GM12878 (cell line): ENCODE measurements around the gene GPN2. TPM values are rescaled to one million over a fixed set of nuclear protein-coding genes. Genes with fewer than 3 reads are reported as not detected.
A peak's percentile ranks its signal among the peaks of the same experiment; 100 is the strongest.

ENCODE experiments used
- ATAC-seq: fragments of 200-7000 bp; cut with Tn5 transposase; 3 replicates; pipeline ENCODE4 v1.9.1; 2020; ENCODE audit warnings: mild to moderate bottlenecking, moderate library complexity
- BruUV-seq: library from RNA; stranded (reverse); fragments of 400-500 nt; replicated peaks from 2 replicates; lab custom pipeline; 2021; lab: Mats Ljungman, UMichigan
- CTCF ChIA-PET: fragments of 300-600 bp; sonication (Branson Sonifier 250); formaldehyde crosslinking; extraction: SDS; loops from one replicate; lab custom pipeline; 2021; ENCODE audit warnings: inconsistent platforms; lab: Yijun Ruan, JAX
- POLR2A ChIA-PET: fragments of 350-600 bp; formaldehyde crosslinking; extraction: SDS; loops from one replicate; lab custom pipeline; 2021; ENCODE audit warnings: inconsistent platforms; lab: Charles Lee
- RAD21 ChIA-PET: fragments of 300-600 bp; sonication (Branson Sonifier 250); formaldehyde crosslinking; loops from one replicate; lab custom pipeline; 2023; ENCODE audit warnings: antibody characterized with exemption; ENCODE audit not compliant: unreplicated experiment; lab: Charles Lee
- SMC1A ChIA-PET: fragments of 300-600 bp; sonication (Branson Sonifier 250); formaldehyde crosslinking; loops from one replicate; lab custom pipeline; 2023; ENCODE audit not compliant: unreplicated experiment, uncharacterized antibody; lab: Charles Lee
- DNase-seq: peaks from one replicate; pipeline ENCODE4 v3.0.0-alpha.2; 2011; ENCODE audit warnings: low read depth, low spot score
- FAIRE-seq: peaks from 3 replicates; lab custom pipeline; 2011; peaks lifted over from hg19 to GRCh38; lab: Jason Lieb, UNC
- H2AFZ ChIP-seq: 2 replicates; pipeline ENCODE4 v1.6.0; 2011; ENCODE audit warnings: low read depth, low read length, control low read depth; ENCODE audit not compliant: control insufficient read depth
- H3K27ac ChIP-seq: 2 replicates; pipeline ENCODE4 v1.5.1; 2011; ENCODE audit warnings: control low read depth; ENCODE audit not compliant: control insufficient read depth, insufficient read depth
- H3K27me3 ChIP-seq, 2 experiments: replicated peaks in 1 of 2; 2 replicates each; pipeline versions ENCODE4 v1.6.0 to v1.6.1; 2011; ENCODE audit warnings: low read length in 1 of 2; ENCODE audit not compliant: control insufficient read depth in 2 of 2, insufficient read depth in 2 of 2
- H3K36me3 ChIP-seq, 2 experiments: 2 replicates each; pipeline ENCODE4 v1.5.1; 2011; ENCODE audit warnings: low read length in 1 of 2; ENCODE audit not compliant: control insufficient read depth in 2 of 2, insufficient read depth in 2 of 2
- H3K4me1 ChIP-seq: 2 replicates; pipeline ENCODE4 v1.6.1; 2011; ENCODE audit warnings: mild to moderate bottlenecking, low read length, moderate library complexity, mixed read lengths; ENCODE audit not compliant: control insufficient read depth, insufficient read depth
- H3K4me2 ChIP-seq: 2 replicates; pipeline ENCODE4 v1.6.0; 2011; ENCODE audit warnings: control low read depth; ENCODE audit not compliant: control insufficient read depth, insufficient read depth
- H3K4me3 ChIP-seq: fragments of 200-600 bp; sonication (generic); 2 replicates; pipeline ENCODE4 v1.5.1; 2016
- H3K79me2 ChIP-seq: 2 replicates; pipeline ENCODE4 v1.6.0; 2011; ENCODE audit warnings: low read length; ENCODE audit not compliant: control insufficient read depth, insufficient read depth
- H3K9ac ChIP-seq: 2 replicates; pipeline ENCODE4 v1.8.0; 2011; ENCODE audit warnings: low read length, control low read depth, mixed read lengths; ENCODE audit not compliant: control insufficient read depth, insufficient read depth
- H3K9me3 ChIP-seq: replicated peaks from 3 replicates; pipeline ENCODE4 v1.5.1; 2011; ENCODE audit warnings: mild to moderate bottlenecking, low read length; ENCODE audit not compliant: control insufficient read depth, insufficient read depth
- H4K20me1 ChIP-seq: 2 replicates; pipeline ENCODE4 v1.6.0; 2011; ENCODE audit not compliant: control insufficient read depth, insufficient read depth
- BCLAF1 ChIP-seq: fragments of 450-650 bp; IDR thresholded peaks from 2 replicates; pipeline ENCODE4 v1.6.1; 2017; ENCODE audit warnings: antibody characterized with exemption, mild to moderate bottlenecking, moderate library complexity
- CHD1 ChIP-seq: IDR thresholded peaks from 2 replicates; pipeline ENCODE4 v1.6.1; 2012; ENCODE audit warnings: low read depth, low read length, improper control_type of control experiment
- E2F4 ChIP-seq: IDR thresholded peaks from 2 replicates; pipeline ENCODE4 v1.6.1; 2012; ENCODE audit warnings: low read depth, low read length, improper control_type of control experiment
- EED ChIP-seq: sonication (generic); IDR thresholded peaks from 2 replicates; pipeline ENCODE4 v1.6.1; 2016; ENCODE audit warnings: antibody characterized with exemption, low read depth
- IRF4 ChIP-seq: IDR thresholded peaks from 2 replicates; pipeline ENCODE4 v1.6.1; 2011; ENCODE audit warnings: low read depth, low read length
- KAT2A ChIP-seq: conservative IDR thresholded peaks from 2 replicates; pipeline ENCODE4 v1.6.1; 2011; ENCODE audit warnings: low read depth, low read length; ENCODE audit not compliant: control insufficient read depth
- KLF5 ChIP-seq: fragments of 450-650 bp; IDR thresholded peaks from 2 replicates; pipeline ENCODE4 v1.6.1; 2014; ENCODE audit warnings: mild to moderate bottlenecking; ENCODE audit not compliant: partially characterized antibody
- POLR2AphosphoS2 ChIP-seq: IDR thresholded peaks from 2 replicates; pipeline ENCODE4 v1.6.1; 2011; ENCODE audit warnings: low read depth, mild to moderate bottlenecking, low read length, improper control_type of control experiment, moderate library complexity
- POU2F2 ChIP-seq: IDR thresholded peaks from 3 replicates; pipeline ENCODE4 v1.6.1; 2011; ENCODE audit warnings: low read depth, mild to moderate bottlenecking, low read length, borderline replicate concordance
- SRF ChIP-seq, 2 experiments: IDR thresholded peaks; 2 replicates each; pipeline ENCODE4 v1.6.1; 2011; ENCODE audit warnings: low read depth in 2 of 2, low read length in 2 of 2, mild to moderate bottlenecking in 1 of 2, moderate library complexity in 1 of 2
- ZBTB33 ChIP-seq: fragments of 450-650 bp; IDR thresholded peaks from 2 replicates; pipeline ENCODE4 v1.6.1; 2017; ENCODE audit warnings: mild to moderate bottlenecking
- ZNF207 ChIP-seq: fragments of 450-650 bp; IDR thresholded peaks from 2 replicates; pipeline ENCODE4 v1.6.1; 2014; ENCODE audit warnings: antibody characterized with exemption, mild to moderate bottlenecking, borderline replicate concordance
- WGBS: methylation state at CpG from one replicate; pipeline ENCODE4 v1.1.6; 2016; ENCODE audit warnings: low lambda C conversion rate; ENCODE audit not compliant: insufficient replicate concordance, insufficient coverage; ENCODE audit errors: missing lambda C conversion rate; 5-methylcytosine and 5-hydroxymethylcytosine counted together
- in situ Hi-C: fragments of 300-500 bp; cut with MboI; formaldehyde crosslinking; loops from 9 replicates; pipeline ENCODE4 v1.14.3; 2018; ENCODE audit warnings: mixed read lengths
- intact Hi-C: fragments of 100-400 bp; cut with micrococcal nuclease; formaldehyde crosslinking; loops from one replicate; pipeline ENCODE4 v1.14.2; 2022; ENCODE audit not compliant: unreplicated experiment
- polyA plus RNA-seq, 11 experiments: library from polyadenylated mRNA; depleted of rRNA in 4 of 11; unstranded in 6 of 11; stranded (reverse) in 5 of 11; fragments of >200 nt; fragmentation: Nextera tagmentation in 4 of 11; fragmentation: Illumina TruSeq in 1 of 11; extraction: Ambion mirVana in 4 of 11; extraction: Trizol in 1 of 11; gene quantifications; 1 replicate in 1 of 11; 2 replicates in 10 of 11; pipeline versions ENCODE4 v1.2.1 to v1.2.3, GENCODE V29; 2011 to 2016; ENCODE audit warnings: inconsistent platforms in 2 of 11, missing spikeins in 2 of 11, low read depth in 1 of 11
- total RNA-seq, 4 experiments: library from RNA; depleted of rRNA in 3 of 4; stranded (reverse); fragments of >200 nt in 3 of 4; fragmentation: Illumina TruSeq in 1 of 4; extraction: Trizol in 1 of 4; gene quantifications; 2 replicates each; pipeline versions ENCODE4 v1.2.1 to v1.2.3, GENCODE V29; 2013 to 2021
- TF ChIP-seq, protein P1 (sequence below): fragments of 450-650 bp; formaldehyde crosslinking; IDR thresholded peaks from 2 replicates; pipeline ENCODE4 v1.5.0; 2022; ENCODE audit warnings: mild to moderate bottlenecking, missing genetic modification characterization

GPN2 gene
- total and polyA plus RNA-seq, 10 of the 15 experiments (the other 5 are each of a cell fraction or from before 2014, with no cell fraction given): 8.3 to 61.4 (median 23.3) TPM

GRCh38 chr1:26882696-26883463 lies 7.2 kb downstream of the GPN2 start:
- no peak for FAIRE-seq
- Histone ChIP-seq H3K9ac (no peak overlapping the region), H2AFZ (no peak overlapping the region), H3K27ac (no peak overlapping the region), H3K9me3 (no peaks in the 10 kb centered on the region), H3K36me3 (peaks cover 17 to 35% of the 10 kb centered on the region in 2 experiments), H3K27me3 (no peaks in the 10 kb centered on the region), H3K79me2 (peaks cover 2% of the 10 kb centered on the region; the same call in 1 of the 2 replicates), H3K4me2 (no peak overlapping the region), H4K20me1 (no peaks in the 10 kb centered on the region), H3K4me3 (no peak overlapping the region), H3K4me1 (no peaks in the 10 kb centered on the region)
- POLR2A ChIA-PET: interaction anchor here (0.5 to 0.6 kb wide), 2 partner anchors 173 to 1282 kb away, joined by 3 to 6 read pairs; no protein-coding TSS in a partner anchor
- in situ Hi-C loops (no loop called here), intact Hi-C loops (no loop called here)
- BruUV-seq: TSS peak; percentile 38
- SMC1A ChIA-PET: interaction anchor here (0.9 to 2.7 kb wide), 3 partner anchors 17 to 281 kb away, joined by 4 to 10 read pairs (median 4); no protein-coding TSS in a partner anchor
- 88% methylated on average over 5 of the region's 5 CpGs for WGBS
- RAD21 ChIA-PET: interaction anchor here (1.4 kb wide), 1 partner anchor 92 kb away, joined by 7 read pairs; no protein-coding TSS in a partner anchor
- CTCF ChIA-PET: interaction anchor here (1.0 to 3.3 kb wide), 5 partner anchors 24 to 284 kb away, joined by 3 to 27 read pairs (median 4); no protein-coding TSS in a partner anchor
- DNase-seq: no peak
- no peak for ATAC-seq
- TF ChIP-seq IRF4 (no peak), SRF (IDR thresholded peaks at IDR 0.05; ENCODE audit: low read depth in 2 of 2, low read length in 2 of 2) (no peak), KAT2A (no peak), ZBTB33 (no peak), POLR2AphosphoS2 (no peak), POU2F2 (no peak), BCLAF1 (no peak), E2F4 (no peak), EED (no peak), CHD1 (no peak), KLF5 (no peak), ZNF207 (no peak)
- TF ChIP-seq, protein P1, sequence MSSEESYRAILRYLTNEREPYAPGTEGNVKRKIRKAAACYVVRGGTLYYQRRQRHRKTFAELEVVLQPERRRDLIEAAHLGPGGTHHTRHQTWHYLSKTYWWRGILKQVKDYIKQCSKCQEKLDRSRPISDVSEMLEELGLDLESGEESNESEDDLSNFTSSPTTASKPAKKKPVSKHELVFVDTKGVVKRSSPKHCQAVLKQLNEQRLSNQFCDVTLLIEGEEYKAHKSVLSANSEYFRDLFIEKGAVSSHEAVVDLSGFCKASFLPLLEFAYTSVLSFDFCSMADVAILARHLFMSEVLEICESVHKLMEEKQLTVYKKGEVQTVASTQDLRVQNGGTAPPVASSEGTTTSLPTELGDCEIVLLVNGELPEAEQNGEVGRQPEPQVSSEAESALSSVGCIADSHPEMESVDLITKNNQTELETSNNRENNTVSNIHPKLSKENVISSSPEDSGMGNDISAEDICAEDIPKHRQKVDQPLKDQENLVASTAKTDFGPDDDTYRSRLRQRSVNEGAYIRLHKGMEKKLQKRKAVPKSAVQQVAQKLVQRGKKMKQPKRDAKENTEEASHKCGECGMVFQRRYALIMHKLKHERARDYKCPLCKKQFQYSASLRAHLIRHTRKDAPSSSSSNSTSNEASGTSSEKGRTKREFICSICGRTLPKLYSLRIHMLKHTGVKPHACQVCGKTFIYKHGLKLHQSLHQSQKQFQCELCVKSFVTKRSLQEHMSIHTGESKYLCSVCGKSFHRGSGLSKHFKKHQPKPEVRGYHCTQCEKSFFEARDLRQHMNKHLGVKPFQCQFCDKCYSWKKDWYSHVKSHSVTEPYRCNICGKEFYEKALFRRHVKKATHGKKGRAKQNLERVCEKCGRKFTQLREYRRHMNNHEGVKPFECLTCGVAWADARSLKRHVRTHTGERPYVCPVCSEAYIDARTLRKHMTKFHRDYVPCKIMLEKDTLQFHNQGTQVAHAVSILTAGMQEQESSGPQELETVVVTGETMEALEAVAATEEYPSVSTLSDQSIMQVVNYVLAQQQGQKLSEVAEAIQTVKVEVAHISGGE (CRISPR knock-in tag): no peak
